IMR-90 (cell line): ENCODE results near the gene VSIR. TPM values are rescaled to one million over a fixed set of nuclear protein-coding genes. Genes with fewer than 3 reads are reported as not detected.

Experiments used
- ATAC-seq: fragments of 200-7000 bp; cut with Tn5 transposase; 2 replicates; pipeline ENCODE4 v1.9.1; 2020; ENCODE audit warnings: low read depth, mild to moderate bottlenecking, moderate library complexity
- BruUV-seq: library from RNA; stranded (reverse); fragments of 400-500 nt; replicated peaks from 2 replicates; lab custom pipeline; 2021; lab: Mats Ljungman, UMichigan
- CTCF ChIA-PET: fragments of 300-600 bp; formaldehyde crosslinking; extraction: SDS; loops from one replicate; lab custom pipeline; 2021; ENCODE audit warnings: antibody characterized with exemption; lab: Yijun Ruan, JAX
- POLR2A ChIA-PET: fragments of 300-600 bp; sonication (Branson Sonifier 250); formaldehyde crosslinking; loops from one replicate; lab custom pipeline; 2022; ENCODE audit warnings: antibody characterized with exemption; ENCODE audit not compliant: unreplicated experiment; lab: Charles Lee
- DNase-seq: peaks from one replicate; pipeline ENCODE4 v3.0.0; 2013
- H2AFZ ChIP-seq: replicated peaks from 2 replicates; pipeline ENCODE3; 2013; ENCODE audit warnings: low read length, mild to moderate bottlenecking; ENCODE audit not compliant: poor library complexity
- H2AK5ac ChIP-seq: 2 replicates; pipeline ENCODE4 v1.6.1; 2013; ENCODE audit warnings: low read depth, low read length, inconsistent platforms
- H2AK9ac ChIP-seq: replicated peaks from 2 replicates; pipeline ENCODE3; 2013; ENCODE audit warnings: mild to moderate bottlenecking, low read depth, low read length, moderate library complexity; ENCODE audit not compliant: poor library complexity
- H2BK120ac ChIP-seq: 2 replicates; pipeline ENCODE4 v1.6.1; 2013; ENCODE audit warnings: low read depth, low read length, inconsistent platforms
- H2BK15ac ChIP-seq: 3 replicates; pipeline ENCODE4 v1.6.1; 2013; ENCODE audit warnings: low read depth, low read length, inconsistent platforms
- H2BK20ac ChIP-seq: 2 replicates; pipeline ENCODE4 v1.6.1; 2013; ENCODE audit warnings: low read depth, mild to moderate bottlenecking, inconsistent platforms, low read length, moderate library complexity
- H2BK5ac ChIP-seq: 2 replicates; pipeline ENCODE4 v1.6.1; 2013; ENCODE audit warnings: mild to moderate bottlenecking, low read depth, low read length, inconsistent platforms; ENCODE audit not compliant: poor library complexity, severe bottlenecking
- H3K14ac ChIP-seq: replicated peaks from 2 replicates; pipeline ENCODE4 v1.6.1; 2013; ENCODE audit warnings: low read depth, low read length, inconsistent platforms
- H3K18ac ChIP-seq: 2 replicates; pipeline ENCODE4 v1.6.1; 2013; ENCODE audit warnings: low read depth, low read length, control low read depth
- H3K23ac ChIP-seq: 2 replicates; pipeline ENCODE4 v1.6.1; 2013; ENCODE audit warnings: low read depth, low read length, inconsistent platforms
- H3K27ac ChIP-seq: 2 replicates; pipeline ENCODE4 v1.5.1; 2013; ENCODE audit warnings: mild to moderate bottlenecking, control low read depth, low read length; ENCODE audit not compliant: insufficient read depth
- H3K27me3 ChIP-seq: 2 replicates; pipeline ENCODE4 v1.6.1; 2013; ENCODE audit warnings: low read length; ENCODE audit not compliant: control insufficient read depth, insufficient read depth
- H3K36me3 ChIP-seq: 2 replicates; pipeline ENCODE4 v1.6.1; 2013; ENCODE audit warnings: low read length, mixed read lengths; ENCODE audit not compliant: control insufficient read depth, insufficient read depth
- H3K4ac ChIP-seq: 2 replicates; pipeline ENCODE4 v1.6.1; 2013; ENCODE audit warnings: low read depth, low read length, inconsistent platforms
- H3K4me1 ChIP-seq: 2 replicates; pipeline ENCODE4 v1.6.1; 2013; ENCODE audit warnings: low read length, mixed read lengths; ENCODE audit not compliant: control insufficient read depth, insufficient read depth
- H3K4me2 ChIP-seq: 2 replicates; pipeline ENCODE4 v1.6.1; 2013; ENCODE audit warnings: low read depth, mild to moderate bottlenecking, control low read depth, low read length, moderate library complexity
- H3K4me3 ChIP-seq: 2 replicates; pipeline ENCODE4 v1.5.1; 2013; ENCODE audit warnings: low read depth, mild to moderate bottlenecking, control low read depth, low read length, moderate library complexity; ENCODE audit not compliant: insufficient read depth
- H3K56ac ChIP-seq: 2 replicates; pipeline ENCODE4 v1.6.1; 2013; ENCODE audit warnings: low read length, inconsistent platforms; ENCODE audit not compliant: insufficient read depth; ENCODE audit errors: extremely low read depth
- H3K79me1 ChIP-seq, 2 experiments: 2 replicates each; pipeline ENCODE4 v1.6.1; 2013; ENCODE audit warnings: low read length in 2 of 2, inconsistent platforms in 1 of 2, low read depth in 1 of 2
- H3K9ac ChIP-seq: 2 replicates; pipeline ENCODE4 v1.6.1; 2013; ENCODE audit warnings: low read depth, low read length, control low read depth
- H3K9me1 ChIP-seq: 2 replicates; pipeline ENCODE4 v1.6.1; 2013; ENCODE audit warnings: low read length, inconsistent platforms; ENCODE audit not compliant: insufficient read depth
- H3K9me3 ChIP-seq: 2 replicates; pipeline ENCODE4 v1.6.1; 2013; ENCODE audit warnings: low read length; ENCODE audit not compliant: control insufficient read depth, insufficient read depth
- H4K20me1 ChIP-seq: 2 replicates; pipeline ENCODE4 v1.6.1; 2013; ENCODE audit warnings: low read length, inconsistent platforms; ENCODE audit not compliant: insufficient read depth
- H4K5ac ChIP-seq: 2 replicates; pipeline ENCODE4 v1.6.1; 2013; ENCODE audit warnings: mild to moderate bottlenecking, low read depth, low read length, control low read depth
- H4K8ac ChIP-seq, 2 experiments: 2 replicates each; pipeline ENCODE4 v1.6.1; 2013; ENCODE audit warnings: low read depth in 2 of 2, low read length in 2 of 2, control low read depth in 1 of 2, inconsistent platforms in 1 of 2
- H4K91ac ChIP-seq: 2 replicates; pipeline ENCODE4 v1.6.1; 2013; ENCODE audit warnings: low read depth, low read length, inconsistent platforms; ENCODE audit not compliant: insufficient read depth
- CEBPB ChIP-seq: IDR thresholded peaks from 2 replicates; pipeline ENCODE4 v1.6.1; 2012; ENCODE audit warnings: low read depth, low read length, improper control_type of control experiment
- MAFK ChIP-seq: IDR thresholded peaks from 2 replicates; pipeline ENCODE4 v1.6.1; 2012; ENCODE audit warnings: low read depth, low read length, improper control_type of control experiment
- POLR2A ChIP-seq: IDR thresholded peaks from 2 replicates; pipeline ENCODE4 v1.6.1; 2012; ENCODE audit warnings: mild to moderate bottlenecking, low read depth, low read length
- RCOR1 ChIP-seq: IDR thresholded peaks from 2 replicates; pipeline ENCODE4 v1.6.1; 2012; ENCODE audit warnings: mild to moderate bottlenecking, low read length, improper control_type of control experiment; ENCODE audit not compliant: insufficient replicate concordance
- RFX5 ChIP-seq: IDR thresholded peaks from 2 replicates; pipeline ENCODE4 v1.8.0; 2012; ENCODE audit warnings: low read depth, mild to moderate bottlenecking, low read length, moderate library complexity
- SMC3 ChIP-seq: fragments of 150-350 bp; IDR thresholded peaks from 2 replicates; pipeline ENCODE4 v1.6.1; 2016; ENCODE audit warnings: low read depth, mild to moderate bottlenecking, antibody characterized with exemption, low read length, moderate library complexity
- whole genome bisulfite sequencing, 2 experiments: methylation state at CpG; one replicate each; pipeline versions ENCODE4 v1.1.5 to v1.1.7; 2013; ENCODE audit warnings: missing lambda C conversion rate in 2 of 2; ENCODE audit not compliant: insufficient read length in 1 of 2; ENCODE audit errors: extremely low coverage in 2 of 2; 5-methylcytosine and 5-hydroxymethylcytosine counted together
- dilution Hi-C: fragments of 300-500 bp; cut with HindIII; formaldehyde crosslinking; loops from one replicate; pipeline ENCODE4 v1.14.3; 2018; ENCODE audit warnings: low sequenced_read_pairs; ENCODE audit not compliant: unreplicated experiment
- in situ Hi-C: fragments of 300-500 bp; cut with MboI; formaldehyde crosslinking; loops from 3 replicates; pipeline ENCODE4 v1.14.3; 2019; ENCODE audit warnings: low sequenced_read_pairs, inconsistent platforms, mixed read lengths
- intact Hi-C: fragments of 100-400 bp; cut with micrococcal nuclease; formaldehyde crosslinking; loops from 2 replicates; pipeline ENCODE4 v1.10.0; 2022
- polyA plus RNA-seq, 3 experiments: library from polyadenylated mRNA; depleted of rRNA; stranded (reverse); fragments of >200 nt; gene quantifications; 2 replicates each; pipeline ENCODE4 v1.2.3, GENCODE V29; 2012; ENCODE audit warnings: low replicate concordance in 1 of 3
- total RNA-seq: library from RNA; depleted of rRNA; stranded (reverse); fragments of >200 nt; gene quantifications from 2 replicates; pipeline ENCODE4 v1.2.3, GENCODE V29; 2012

Gene VSIR
- total and polyA plus RNA-seq, 2 of the 4 experiments (the other 2 are of a cell fraction): 5.0 to 23.8 TPM

DNA sequence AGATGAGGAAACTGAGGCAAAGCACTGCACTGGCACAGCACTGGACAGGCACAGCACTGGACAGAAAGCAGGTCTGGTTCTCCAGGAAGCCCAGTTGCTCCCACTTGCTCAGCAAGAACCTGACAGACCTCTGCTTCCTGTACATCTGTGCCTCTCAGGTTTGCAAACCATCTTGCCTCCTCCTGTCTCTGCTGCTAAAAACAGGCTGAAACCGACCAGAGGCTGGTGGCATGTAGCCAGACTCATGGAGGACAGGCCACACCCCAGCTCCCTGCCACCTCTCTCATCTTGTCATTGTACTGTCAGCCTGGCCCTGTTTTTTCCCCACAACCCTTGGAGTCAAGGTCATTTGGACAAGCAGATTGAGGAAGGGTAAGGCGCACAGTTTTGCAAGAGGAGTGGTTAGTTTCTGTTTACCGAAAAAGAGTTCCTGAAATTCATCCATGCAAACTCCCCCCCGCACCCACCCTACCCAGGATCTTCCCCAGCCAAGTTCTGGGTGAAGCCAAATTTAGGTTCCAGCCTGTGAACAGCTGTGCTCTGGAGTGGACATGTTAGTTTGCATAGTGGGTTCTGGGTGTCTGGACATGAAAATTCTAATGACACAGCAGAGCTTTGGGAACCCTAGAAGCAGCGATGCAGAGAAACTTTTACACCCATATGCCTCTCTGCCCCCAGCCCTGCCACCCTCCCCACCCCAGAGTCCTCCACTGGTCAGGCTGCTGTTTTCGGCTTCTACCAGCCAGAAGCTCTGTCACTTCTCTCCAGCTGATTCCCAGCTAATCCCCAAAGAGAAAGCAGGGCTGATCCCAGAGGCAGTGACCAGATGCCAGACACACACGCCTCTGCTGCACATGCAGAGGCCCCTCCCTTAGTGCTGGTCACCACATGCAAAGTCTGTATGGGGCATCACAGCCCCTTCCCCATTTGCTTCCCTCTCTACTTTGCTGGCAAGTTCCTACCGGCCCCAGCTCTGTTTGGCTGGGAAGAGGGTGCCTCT, 45.3 kb downstream of the VSIR start:
- Histone ChIP-seq H3K9me1 (no peaks in the 10 kb centered on the region), H3K79me1 (no peaks in the 10 kb centered on the region), H3K4me2 (no peak overlapping the region; the same call in 1 of the 2 replicates), H3K18ac (no peak overlapping the region; the same call in 1 of the 2 replicates), H2AK5ac (no peak overlapping the region), H3K56ac (no peak overlapping the region), H2BK20ac (no peak overlapping the region), H4K5ac (no peak overlapping the region; the same call in 1 of the 2 replicates), H4K20me1 (no peaks in the 10 kb centered on the region), H3K14ac (no peak overlapping the region), H4K8ac (no peak overlapping the region), H3K9me3 (no peaks in the 10 kb centered on the region), H2AFZ (no peak overlapping the region), H2BK120ac (no peak overlapping the region), H2BK15ac (no peak overlapping the region), H2BK5ac (no peak overlapping the region), H3K9ac (no peak overlapping the region), H3K27ac (peak overlapping the region; percentile 54; the same call in 1 of the 2 replicates), H3K4me1 (peaks cover 9% of the 10 kb centered on the region; the same call in 1 of the 2 replicates), H3K23ac (no peak overlapping the region), H3K36me3 (no peaks in the 10 kb centered on the region), H3K4ac (no peak overlapping the region), H4K91ac (no peak overlapping the region), H2AK9ac (no peak overlapping the region), H3K4me3 (no peak overlapping the region), H3K27me3 (peaks cover 8% of the 10 kb centered on the region)
- in situ Hi-C loops: no loop called here
- 0% methylated on average over 1 of the region's 8 CpGs; no CpG with 5 or more reads in 1 of the 2 experiments for WGBS, 2 experiments
- intact Hi-C loops: loop anchor here (2.0 kb wide), 1 partner anchor 39 kb away; no protein-coding TSS in a partner anchor
- TF ChIP-seq SMC3: no peak
- no peak for TF ChIP-seq MAFK
- TF ChIP-seq CEBPB: no peak
- TF ChIP-seq POLR2A: no peak
- TF ChIP-seq RCOR1: no peak
- TF ChIP-seq RFX5: no peak
- ChIA-PET POLR2A (no interaction called here), CTCF (no interaction called here)
- DNase-seq (no peak), ATAC-seq (peak; percentile 50)
- dilution Hi-C loops: no loop called here
- BruUV-seq: no TSS peak
